ENCODE data around the gene OR52H1. TPM values are rescaled to one million over a fixed set of nuclear protein-coding genes. Genes with fewer than 3 reads are reported as not detected.

Gene OR52H1
- total RNA-seq, 1 donor from 2014 or later = not detected

GRCh38 chr11:5507933-5508305 lies 40.4 kb downstream of the OR52H1 start:
- Mint-ChIP-seq H3K9me3 (no peaks in the 10 kb centered on the region), H3K4me3 (no peak overlapping the region), H3K27me3 (ENCODE audit: insufficient read depth, low read depth) (peaks cover 4% of the 10 kb centered on the region), H3K4me1 (no peaks in the 10 kb centered on the region), H3K27ac (no peak overlapping the region), H3K36me3 (no peaks in the 10 kb centered on the region)
- H3K36me3 ChIP-seq = no peaks in the 10 kb centered on the region
- H3K27me3 ChIP-seq = no peaks in the 10 kb centered on the region
- no peak for DNase-seq (ENCODE audit: low spot score)
- H3F3A ChIP-seq (ENCODE audit: low read depth) = no peaks in the 10 kb centered on the region
- no peak overlapping the region for H2AFZ ChIP-seq (replicated peaks)
- H3K9ac ChIP-seq = no peak overlapping the region
- no peaks in the 10 kb centered on the region for H4K20me1 ChIP-seq (ENCODE audit: low read depth)
- no peaks in the 10 kb centered on the region for H3K4me1 ChIP-seq
- no peaks in the 10 kb centered on the region for H3K79me2 ChIP-seq (ENCODE audit: low read depth)
- TF ChIP-seq EZH2phosphoT487 (IDR thresholded peaks at IDR 0.05) (no peak), CTCF (IDR thresholded peaks at IDR 0.05) (no peak), EZH2 (IDR thresholded peaks at IDR 0.05) (no peak)
- H3K4me3 ChIP-seq = no peak overlapping the region
- H3K27ac ChIP-seq = no peak overlapping the region
- H3K9me3 ChIP-seq (ENCODE audit: low read depth) = no peaks in the 10 kb centered on the region
- no peak overlapping the region for H3K4me2 ChIP-seq

GRCh38 chr11:5507177-5507932 lies 41.0 kb downstream of the OR52H1 start:
- Histone ChIP-seq H3F3A (ENCODE audit: low read depth) (no peaks in the 10 kb centered on the region), H3K9me3 (ENCODE audit: low read depth) (no peaks in the 10 kb centered on the region), H3K4me2 (no peak overlapping the region), H3K36me3 (no peaks in the 10 kb centered on the region), H3K79me2 (ENCODE audit: low read depth) (no peaks in the 10 kb centered on the region), H3K4me1 (no peaks in the 10 kb centered on the region), H2AFZ (replicated peaks) (no peak overlapping the region), H3K9ac (no peak overlapping the region), H3K27ac (no peak overlapping the region), H3K27me3 (no peaks in the 10 kb centered on the region), H4K20me1 (ENCODE audit: low read depth) (no peaks in the 10 kb centered on the region), H3K4me3 (no peak overlapping the region)
- DNase-seq (ENCODE audit: low spot score) = no peak
- Mint-ChIP-seq H3K9me3 (no peaks in the 10 kb centered on the region), H3K4me1 (no peaks in the 10 kb centered on the region), H3K4me3 (no peak overlapping the region), H3K36me3 (no peaks in the 10 kb centered on the region), H3K27me3 (ENCODE audit: insufficient read depth, low read depth) (peaks cover 4% of the 10 kb centered on the region), H3K27ac (no peak overlapping the region)
- TF ChIP-seq CTCF (IDR thresholded peaks at IDR 0.05) (no peak), EZH2phosphoT487 (IDR thresholded peaks at IDR 0.05) (no peak), EZH2 (IDR thresholded peaks at IDR 0.05) (no peak)

- TF ChIP-seq EZH2phosphoT487 (IDR thresholded peaks at IDR 0.05) = no peak
- TF ChIP-seq CTCF (IDR thresholded peaks at IDR 0.05) = no peak
- TF ChIP-seq EZH2 (IDR thresholded peaks at IDR 0.05) = no peak
- Mint-ChIP-seq H3K4me3 (no peak overlapping the region), H3K27me3 (ENCODE audit: insufficient read depth, low read depth) (peaks cover 4% of the 10 kb centered on the region), H3K27ac (no peak overlapping the region), H3K9me3 (no peaks in the 10 kb centered on the region), H3K36me3 (no peaks in the 10 kb centered on the region), H3K4me1 (no peaks in the 10 kb centered on the region)
- Histone ChIP-seq H3K9me3 (ENCODE audit: low read depth) (no peaks in the 10 kb centered on the region), H4K20me1 (ENCODE audit: low read depth) (no peaks in the 10 kb centered on the region), H2AFZ (replicated peaks) (no peak overlapping the region), H3K79me2 (ENCODE audit: low read depth) (no peaks in the 10 kb centered on the region), H3K9ac (no peak overlapping the region), H3K27ac (no peak overlapping the region), H3K27me3 (no peaks in the 10 kb centered on the region), H3K4me2 (no peak overlapping the region), H3K4me3 (no peak overlapping the region), H3K36me3 (no peaks in the 10 kb centered on the region), H3F3A (ENCODE audit: low read depth) (no peaks in the 10 kb centered on the region), H3K4me1 (no peaks in the 10 kb centered on the region)
- no peak for DNase-seq (ENCODE audit: low spot score)
Observed at GRCh38 chr11:5505363-5506048, 42.8 kb downstream of the OR52H1 start.

Data from neural progenitor cell (in vitro differentiated cells).